NCI-H510A treated with DMSO at 0.1 percent for 48 hours (cell line): ENCODE results near the gene PTPRD.
A peak's percentile ranks its signal among the peaks of the same experiment; 100 is the strongest.
"Not testable (repeated sequence)": the region's sequence is repeated elsewhere in the genome, so short reads cannot be mapped to it uniquely, and the experiment has no call there.

Experiments
- DNase-seq: peaks from one replicate; lab custom pipeline; 2025; lab: John Stamatoyannopoulos, UW

The PTPRD gene

DNA sequence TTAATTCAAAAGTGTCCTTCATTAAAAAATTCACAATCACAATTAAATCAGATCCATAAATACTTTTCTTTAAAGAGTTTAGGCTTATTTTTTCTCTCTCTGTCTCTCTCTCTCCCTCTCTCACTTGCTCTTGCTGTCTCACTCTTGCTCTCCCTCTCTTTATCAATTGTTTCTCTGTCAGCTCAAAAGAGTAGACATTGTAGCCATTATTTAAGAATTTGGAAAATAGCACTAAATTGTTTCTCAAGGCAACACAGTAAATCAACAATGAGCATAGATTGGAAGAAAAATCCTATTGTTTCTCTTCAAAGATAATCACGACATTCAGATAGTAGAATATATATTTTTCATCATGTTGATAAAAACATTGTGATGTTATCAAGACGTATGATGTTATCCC, 1114.0 kb downstream of the PTPRD start:
- no peak for DNase-seq

DNA sequence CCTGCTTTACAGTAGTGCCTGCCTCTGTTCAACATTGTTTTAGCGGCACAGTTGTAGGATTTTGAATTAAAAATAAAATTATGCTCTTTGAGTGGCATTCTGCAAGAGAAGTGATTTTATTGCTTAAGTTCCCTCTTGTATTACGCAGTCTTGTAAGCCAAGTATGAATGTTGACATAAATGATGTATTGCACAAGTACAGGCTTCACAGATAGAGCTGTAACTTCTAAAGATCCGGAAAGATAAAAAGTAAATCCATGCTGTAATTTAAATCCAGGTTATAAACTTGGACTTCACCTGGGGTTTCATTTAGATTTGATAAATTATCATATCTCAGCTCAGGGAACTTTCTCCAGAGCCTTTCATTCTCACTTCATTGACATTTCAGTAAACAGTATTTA, 1114.7 kb downstream of the PTPRD start:
- no peak for DNase-seq

DNA sequence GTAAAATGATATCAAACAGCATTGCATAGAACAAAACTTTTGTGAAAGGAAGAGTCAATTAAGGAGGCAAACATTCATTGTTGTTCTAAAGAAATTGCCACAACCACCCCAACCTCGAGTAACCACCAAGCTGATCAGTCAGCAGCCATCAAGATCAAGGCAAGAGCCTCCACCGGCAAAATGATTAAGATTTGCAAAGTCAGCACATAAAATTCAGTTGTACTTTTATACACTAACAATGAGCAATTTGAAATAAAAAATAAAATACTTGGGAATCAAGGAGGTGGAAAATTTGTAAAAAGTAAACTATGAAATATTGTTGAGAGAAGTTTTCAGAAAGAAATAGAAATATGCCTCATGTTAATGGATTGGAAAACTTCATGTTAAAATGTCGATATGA, 1118.5 kb downstream of the PTPRD start:
- DNase-seq, result no peak

DNA sequence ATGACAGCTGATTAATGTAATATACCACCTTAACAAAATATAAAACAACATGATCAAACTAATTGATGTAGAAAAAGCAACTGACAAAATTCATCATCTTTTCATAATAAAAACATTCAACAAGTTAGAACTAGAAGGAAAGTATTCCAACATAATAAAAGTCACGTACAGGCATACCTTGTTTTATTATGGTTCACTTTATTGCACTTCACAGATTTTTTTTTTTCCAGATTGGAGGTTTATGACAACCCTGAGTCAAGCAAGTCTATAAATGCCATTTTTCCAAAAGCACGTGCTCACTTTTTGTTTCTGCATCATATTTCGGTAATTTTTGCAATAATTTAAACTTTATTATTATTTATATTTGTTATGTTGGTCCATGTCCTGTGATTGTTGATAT, 1120.3 kb downstream of the PTPRD start:
- no peak for DNase-seq

DNA sequence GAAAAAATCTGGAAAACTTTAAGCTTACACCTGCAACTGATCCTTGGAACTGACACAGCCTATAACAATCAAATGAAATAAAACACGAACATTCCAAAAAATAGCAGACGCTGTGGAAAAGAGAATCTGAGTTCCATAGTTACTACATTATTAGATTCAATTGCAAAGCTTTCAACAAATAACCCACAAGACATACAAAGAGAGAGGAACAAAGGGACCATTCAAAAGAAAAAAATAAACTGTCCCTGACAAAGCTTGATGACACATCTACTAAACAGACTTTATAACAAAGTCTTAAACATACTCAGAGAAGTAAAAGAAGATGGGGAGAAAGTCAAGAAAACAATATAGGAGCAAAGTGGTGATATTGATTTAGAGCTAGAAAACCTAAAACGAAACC, 1123.6 kb downstream of the PTPRD start:
- no peak for DNase-seq

DNA sequence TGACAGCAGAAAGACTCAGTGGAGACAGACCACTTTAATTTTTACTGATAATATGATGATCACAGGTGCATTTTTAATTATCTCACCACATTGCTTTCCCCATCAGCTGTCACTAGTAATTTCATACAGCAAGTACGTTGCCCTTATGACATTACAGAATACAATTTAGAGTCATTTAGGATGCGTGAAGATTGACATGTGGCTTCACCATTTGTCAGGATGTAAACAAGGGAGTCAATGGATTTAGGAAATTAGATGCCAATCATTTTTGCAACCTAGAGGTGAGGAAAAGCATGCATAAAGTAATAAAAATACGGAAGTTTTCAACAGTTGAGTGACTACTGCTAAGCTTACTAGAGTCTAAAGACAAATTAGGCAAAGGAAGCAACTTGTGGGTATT, 1129.6 kb downstream of the PTPRD start:
- DNase-seq, result no peak

DNA sequence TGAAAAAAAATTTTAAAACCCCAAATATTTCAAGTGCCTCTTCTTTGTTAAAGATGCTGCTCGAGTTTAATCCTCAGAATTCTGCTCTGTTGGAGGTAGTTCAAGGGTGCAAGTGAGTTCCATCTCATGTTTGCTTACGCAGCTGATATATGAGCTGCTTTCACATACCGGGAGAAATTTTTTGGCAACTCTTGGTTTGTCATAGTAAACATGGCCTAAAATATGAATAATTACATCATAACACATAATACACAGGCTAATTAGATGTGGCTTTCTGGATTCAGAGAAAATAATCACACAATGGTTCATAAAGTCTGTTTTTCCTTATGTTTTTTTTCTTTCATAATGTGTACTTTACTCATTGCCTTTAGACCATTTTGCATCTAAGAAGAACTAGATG, 1134.1 kb downstream of the PTPRD start:
- no peak for DNase-seq

DNA sequence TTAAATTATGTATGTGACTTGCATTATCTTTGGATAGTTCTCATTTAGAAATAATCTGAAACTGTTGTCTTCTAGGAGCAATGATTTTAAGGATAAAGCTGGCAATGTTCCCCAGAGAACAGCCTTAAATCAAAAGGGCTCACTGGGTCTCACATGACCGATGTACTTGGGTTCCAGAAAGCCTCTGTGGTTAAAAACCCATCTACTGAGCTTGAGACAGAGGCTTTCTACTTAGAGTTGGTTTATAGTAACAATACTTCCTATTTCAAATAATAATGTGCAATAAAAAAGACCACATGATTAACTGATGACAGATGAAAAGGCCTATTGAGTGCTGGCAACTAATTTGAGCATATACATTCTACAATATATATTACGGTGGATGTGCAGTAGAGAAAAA, 1143.5 kb downstream of the PTPRD start:
- DNase-seq, result no peak

DNA sequence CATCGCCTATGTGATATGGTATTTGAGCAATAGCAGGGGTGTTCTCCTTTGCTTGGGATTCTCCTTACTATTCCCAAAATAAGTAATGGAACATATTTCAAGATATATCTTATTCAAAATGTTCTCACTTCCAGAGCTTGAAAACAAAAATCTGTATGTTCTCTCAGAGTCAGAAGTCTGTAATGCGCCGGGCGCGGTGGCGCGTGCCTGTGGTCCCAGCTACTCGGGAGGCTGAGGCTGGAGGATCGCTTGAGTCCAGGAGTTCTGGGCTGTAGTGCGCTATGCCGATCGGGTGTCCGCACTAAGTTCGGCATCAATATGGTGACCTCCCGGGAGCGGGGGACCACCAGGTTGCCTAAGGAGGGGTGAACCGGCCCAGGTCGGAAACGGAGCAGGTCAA, 1170.9 kb downstream of the PTPRD start:
- DNase-seq, result not testable (repeated sequence)

DNA sequence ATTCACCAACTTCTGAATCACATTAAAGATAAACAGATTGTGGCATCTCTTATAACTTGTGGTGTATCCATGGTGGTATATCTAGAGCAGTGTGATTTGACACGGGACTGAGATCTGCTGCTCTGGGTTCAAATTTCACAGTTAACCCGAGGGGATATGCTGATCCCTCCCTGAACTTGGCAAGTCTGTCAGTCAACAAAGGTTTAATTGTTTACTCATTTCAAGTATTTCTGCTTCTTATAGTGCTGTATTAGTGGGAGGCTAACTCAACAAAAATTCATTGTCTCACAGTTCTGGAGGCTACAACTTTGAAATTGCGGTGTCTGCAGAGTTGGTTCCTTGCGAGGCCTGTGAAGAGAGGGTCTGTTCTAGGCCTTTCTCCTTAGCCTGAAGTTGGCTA, 1175.2 kb downstream of the PTPRD start:
- no peak for DNase-seq

DNA sequence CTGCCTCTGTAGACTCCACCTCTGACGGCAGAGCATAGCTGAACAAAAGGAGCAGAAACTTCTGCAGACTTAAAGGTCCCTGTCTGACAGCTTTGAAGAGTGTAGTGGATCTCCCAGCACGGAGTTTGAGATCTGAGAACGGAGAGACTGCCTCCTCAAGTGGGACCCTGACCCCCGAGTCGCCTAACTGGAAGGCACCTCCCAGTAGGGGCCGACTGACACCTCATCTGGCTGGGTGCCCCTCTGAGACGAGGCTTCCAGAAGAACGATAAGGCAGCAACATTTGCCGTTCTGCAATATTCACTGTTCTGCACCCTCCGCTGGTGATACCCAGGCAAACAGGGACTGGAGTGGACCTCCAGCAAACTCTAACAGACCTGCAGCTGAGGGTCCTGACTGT, 1186.3 kb downstream of the PTPRD start:
- DNase-seq, result not testable (repeated sequence)

DNA sequence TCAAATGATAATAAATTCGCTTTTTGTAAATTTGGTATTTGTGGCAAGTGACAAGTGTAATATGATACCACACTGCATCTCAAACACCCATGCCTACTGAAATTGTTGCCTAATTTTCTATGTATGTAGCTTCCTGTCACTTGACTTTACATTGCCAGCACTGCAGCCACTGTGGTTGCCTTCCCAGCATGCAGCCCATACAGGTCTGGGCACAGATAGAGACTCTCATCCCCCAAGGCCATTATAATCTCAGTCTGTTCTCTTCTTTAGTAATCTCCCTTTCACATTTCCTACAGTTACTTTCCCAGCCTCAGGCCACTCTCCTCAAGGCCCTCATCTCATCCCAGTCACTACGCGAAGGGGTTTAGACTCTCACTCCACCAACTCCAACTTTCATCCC, 1200.6 kb downstream of the PTPRD start:
- no peak for DNase-seq

DNA sequence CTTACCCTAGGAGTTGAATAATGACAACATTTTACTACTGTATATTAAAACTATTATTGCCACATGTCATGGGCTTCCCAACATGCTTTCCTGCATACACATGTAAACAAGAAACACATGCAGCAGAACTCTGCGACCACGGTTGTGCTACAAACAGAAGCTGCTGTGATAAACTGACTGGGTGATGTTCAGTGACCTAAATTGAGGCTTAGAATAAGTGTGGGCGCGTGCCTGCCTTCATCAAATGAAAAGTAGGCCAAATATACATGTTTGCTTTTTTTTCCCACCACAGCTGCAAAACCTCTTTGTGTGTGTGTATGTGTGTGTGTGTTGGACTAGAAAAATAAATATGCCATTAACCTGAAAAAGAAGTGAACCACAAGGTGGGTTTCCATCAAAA, 1202.1 kb downstream of the PTPRD start:
- DNase-seq, result no peak

DNA sequence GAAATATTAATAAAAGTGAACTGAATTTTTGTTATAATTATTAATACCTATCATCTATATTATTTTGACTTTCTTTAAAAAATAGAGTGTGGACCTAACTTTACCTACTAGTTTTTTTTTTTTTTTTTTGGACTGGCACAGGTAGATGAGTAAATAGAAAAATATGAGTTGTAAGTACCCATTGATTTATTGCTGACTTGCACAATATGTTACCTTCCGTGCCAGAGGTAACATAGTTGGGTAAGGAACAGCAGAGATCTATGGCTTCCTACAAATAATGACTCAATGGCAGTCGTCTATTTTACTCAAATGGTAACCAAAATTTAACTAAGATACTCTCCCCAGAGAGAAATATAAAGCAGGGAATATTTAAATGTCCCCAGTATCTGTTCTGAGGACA, 1212.8 kb downstream of the PTPRD start:
- DNase-seq, result no peak

DNA sequence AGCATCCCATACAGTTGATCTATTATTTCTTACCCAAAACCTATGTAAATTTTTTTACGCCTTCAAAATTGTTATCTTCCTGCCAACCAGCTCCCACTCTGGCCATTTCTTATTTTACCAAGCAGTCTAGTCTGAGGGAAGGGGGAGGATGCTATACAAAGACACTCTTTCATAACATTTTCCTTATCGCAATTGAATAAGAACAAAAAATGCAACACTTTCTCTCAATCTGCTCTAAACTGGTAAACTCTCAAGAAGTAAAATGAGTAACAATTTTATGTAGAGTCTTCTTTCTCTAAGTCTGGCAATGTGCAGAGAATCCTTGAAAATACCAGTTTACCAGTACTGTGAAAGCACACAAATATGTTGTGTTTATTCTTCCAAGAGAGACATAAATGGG, 1216.3 kb downstream of the PTPRD start:
- DNase-seq, result no peak

DNA sequence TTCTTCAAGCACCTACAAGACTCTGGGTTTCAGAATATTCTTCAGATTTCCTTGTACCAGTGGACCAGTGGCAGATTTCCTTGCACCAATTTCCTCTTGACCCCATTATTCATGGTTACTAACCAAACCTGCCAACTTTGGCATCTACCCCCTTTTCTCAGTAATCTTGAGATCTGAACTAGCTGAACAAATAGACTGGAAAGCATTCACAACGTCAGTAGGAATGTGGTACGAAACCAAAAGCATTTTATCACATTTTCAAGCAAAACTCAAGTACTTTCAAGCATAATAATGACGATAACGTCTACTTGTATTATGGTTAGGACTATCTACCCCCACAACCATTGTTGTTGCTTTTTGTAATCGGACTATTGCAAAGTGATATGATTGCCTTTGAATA, 1217.3 kb downstream of the PTPRD start:
- no peak for DNase-seq

DNA sequence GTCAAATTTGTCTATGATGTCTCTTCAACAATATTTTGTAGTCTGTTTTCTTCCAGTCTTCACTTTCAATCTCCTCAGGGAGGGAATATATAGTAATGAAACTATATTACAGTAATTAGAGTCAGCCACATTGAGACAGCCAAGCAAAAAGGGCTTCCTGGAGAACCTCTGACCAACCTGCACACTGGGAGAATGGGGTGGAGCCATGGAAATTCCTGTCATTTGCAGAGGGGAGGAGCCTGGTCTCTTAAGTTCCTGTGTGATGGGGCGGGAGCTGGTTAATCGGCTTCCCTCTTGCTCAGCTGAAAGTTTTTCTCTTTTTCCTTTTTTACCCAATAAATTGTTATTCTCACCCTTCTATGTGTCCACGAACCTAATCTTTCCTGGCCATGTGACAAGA, 1220.0 kb downstream of the PTPRD start:
- no peak for DNase-seq

DNA sequence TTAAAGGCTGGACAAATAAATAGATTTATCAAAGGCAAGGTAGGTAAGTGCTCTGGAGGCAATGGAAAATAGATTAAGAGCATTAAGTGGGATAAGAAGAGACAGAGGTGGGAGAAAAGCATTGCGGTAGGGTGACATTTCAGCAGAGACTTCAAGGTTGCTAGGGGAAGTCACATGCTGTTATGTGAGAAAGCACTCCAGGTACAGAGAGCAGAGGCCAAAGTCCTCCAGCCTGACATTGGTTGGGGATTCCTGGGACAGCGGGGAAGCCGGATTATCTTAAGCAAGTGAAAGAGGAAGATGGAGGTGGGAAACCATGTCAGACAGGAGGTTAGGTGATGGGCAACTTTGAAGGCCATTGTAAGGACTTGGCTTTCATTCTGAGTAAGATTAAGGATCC, 1222.9 kb downstream of the PTPRD start:
- no peak for DNase-seq

DNA sequence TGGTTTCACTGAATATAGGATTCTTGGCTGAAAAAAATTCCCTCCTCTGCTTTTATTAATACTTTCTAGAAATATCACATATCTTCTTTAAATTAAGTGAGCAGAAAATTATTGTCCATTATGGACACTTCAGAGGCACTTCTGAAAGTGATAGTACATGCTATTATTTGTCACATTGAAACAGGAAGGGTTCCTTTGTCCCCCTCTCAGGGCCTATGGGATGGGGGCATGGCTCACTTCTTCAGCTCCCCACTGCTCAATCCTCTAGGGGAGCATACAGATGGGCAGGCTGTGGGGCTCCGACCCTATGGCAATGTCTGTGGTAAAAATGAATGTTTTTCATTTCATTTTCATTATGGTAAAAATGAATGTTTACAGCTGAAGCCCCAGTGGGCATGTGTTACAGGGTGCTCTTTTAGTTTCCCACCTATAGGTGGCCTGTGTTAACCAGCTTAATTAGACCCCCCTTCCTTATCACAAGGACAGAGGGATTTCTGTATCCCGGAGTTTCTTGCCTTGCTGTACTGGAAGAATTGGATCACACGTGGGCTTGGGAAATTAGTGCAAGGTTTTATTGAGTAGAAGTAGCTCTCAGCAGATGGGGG, 1225.2 kb downstream of the PTPRD start:
- no peak for DNase-seq

DNA sequence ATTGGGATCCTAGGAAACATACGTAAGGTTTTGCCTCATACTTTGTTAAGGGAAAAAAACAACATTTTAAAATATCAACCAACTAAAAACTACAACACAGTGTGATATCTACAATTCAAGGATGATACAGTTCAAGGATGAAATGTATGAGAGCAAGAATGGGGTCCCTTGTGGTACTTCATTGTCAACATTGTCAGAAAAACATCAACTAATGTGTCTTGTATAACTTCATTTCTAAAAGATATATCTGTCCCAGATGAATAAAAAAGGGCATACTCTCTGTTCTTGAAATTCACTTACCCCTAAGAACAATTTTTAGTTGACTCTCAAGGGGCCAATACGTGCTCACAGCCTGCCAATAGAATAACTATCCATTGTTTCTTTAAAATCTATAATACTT, 1250.5 kb downstream of the PTPRD start:
- no peak for DNase-seq

DNA sequence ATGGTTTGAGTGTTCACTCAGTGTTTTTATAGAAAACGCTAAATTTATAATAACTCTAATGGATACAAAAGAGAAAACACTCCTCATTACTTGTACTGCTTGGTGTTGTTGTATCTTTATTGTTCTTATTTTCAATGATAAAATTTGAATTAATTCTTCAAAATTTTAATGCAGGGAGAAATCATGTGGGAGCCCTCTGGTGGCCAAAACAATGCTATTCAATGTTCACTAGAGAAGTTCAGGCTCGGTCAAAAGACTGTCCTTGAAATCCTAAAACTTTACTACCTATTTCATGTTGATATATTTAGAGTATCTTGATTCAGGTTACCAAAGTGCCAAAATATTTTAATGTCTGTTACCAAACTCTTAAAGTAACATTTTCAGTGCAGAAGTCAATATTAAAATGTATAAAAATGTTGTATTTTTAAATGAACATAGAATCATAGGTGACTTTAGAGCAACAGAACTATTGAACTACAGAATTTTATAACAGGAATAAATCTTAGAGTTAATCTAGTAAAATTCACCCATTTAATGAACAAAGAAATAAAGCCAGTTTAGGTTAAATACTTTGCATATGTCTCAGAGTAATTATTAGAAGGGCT, 1259.8 kb downstream of the PTPRD start:
- peak; percentile 17 for DNase-seq

DNA sequence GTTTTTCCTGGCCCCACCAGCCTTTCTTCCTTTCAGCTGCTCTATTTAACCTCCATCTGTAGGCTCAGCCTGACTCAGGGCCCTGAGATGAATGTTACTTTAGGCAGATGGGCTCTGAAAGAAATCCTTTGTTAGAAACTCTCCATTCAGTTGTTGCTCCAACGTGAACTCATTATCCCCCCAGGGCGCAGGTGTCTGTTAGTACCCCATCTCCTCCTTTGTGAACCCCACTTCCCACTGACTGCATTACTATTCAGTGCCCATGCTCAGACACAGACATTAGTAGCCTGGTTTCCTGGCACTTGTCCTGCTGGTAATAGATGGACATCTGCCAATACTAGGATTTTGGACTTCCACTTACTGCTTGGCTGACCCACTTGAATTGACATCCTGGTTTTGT, 1271.6 kb downstream of the PTPRD start:
- no peak for DNase-seq

DNA sequence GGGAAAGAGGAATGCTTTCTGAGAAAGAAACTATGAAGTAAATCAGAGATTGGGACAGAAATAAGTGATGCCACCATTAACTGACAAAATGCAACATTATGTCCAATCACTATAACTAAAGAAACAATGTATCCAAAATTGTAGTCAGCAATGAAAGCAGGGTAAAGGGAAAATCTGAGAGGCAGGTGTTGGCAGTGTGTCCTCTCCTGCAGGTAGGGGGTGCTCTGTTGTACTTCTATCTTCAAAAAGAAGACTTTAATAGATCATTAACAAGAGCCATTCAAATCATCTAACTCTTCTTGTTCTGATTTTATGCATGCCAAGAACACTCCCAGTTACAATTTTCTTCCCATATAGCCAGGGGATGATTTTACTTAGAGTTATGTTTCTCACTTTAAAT, 1275.7 kb downstream of the PTPRD start:
- DNase-seq, result no peak

DNA sequence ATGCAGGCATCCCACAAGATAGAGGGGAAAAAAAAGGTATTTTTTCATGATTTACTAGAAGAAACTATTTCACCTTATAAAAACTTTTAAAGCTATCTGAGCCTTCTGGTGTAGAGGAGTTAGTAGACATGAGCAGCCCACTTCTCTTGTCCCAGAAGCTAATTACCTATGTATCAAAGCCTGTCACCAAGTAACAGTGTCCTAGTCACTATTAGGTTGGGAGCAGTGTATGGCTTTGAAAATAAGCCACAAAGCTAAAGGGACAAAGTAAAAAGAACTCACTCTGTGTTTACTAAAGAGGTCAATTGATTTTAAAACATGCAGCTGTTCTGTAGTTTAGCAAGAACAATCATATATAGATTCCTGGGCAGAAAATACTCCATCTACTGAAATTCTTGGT, 1286.1 kb downstream of the PTPRD start:
- DNase-seq, result no peak

DNA sequence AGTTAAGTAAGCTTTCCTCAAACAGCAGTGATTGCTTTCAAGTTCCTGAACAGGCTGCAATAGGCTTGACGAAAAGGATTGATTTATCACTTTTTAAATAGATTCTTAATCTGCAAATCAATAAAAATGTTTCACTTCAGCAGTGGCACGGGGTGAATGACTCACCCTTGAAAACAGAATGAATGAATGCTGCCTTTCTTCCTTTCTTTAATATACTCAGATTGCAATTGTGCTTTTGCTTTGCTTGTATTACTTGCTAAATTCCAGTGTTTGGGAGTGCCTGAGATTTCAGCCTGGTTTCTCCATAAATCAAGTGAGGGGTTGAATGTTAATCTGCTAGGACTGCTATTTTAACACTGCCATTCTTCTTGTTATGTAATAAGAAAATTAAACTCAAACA, 1293.8 kb downstream of the PTPRD start:
- DNase-seq, result no peak
